HCT116 (cell line): ENCODE data around the gene GALNT6. TPM values are rescaled to one million over a fixed set of nuclear protein-coding genes. Genes with fewer than 3 reads are reported as not detected.

Experiments used
- ATAC-seq: fragments of 200-7000 bp; cut with Tn5 transposase; 2 replicates; pipeline ENCODE4 v1.9.1; 2020; ENCODE audit warnings: mild to moderate bottlenecking, moderate library complexity
- BruUV-seq: library from RNA; stranded (reverse); fragments of 400-500 nt; replicated peaks from 2 replicates; lab custom pipeline; 2021; lab: Mats Ljungman, UMichigan
- CTCF ChIA-PET: fragments of 300-600 bp; sonication (Branson Sonifier 250); formaldehyde crosslinking; loops from one replicate; lab custom pipeline; 2021; ENCODE audit warnings: antibody characterized with exemption; lab: Charles Lee
- POLR2A ChIA-PET: fragments of 300-600, 350-600 bp; sonication (Branson Sonifier 250); formaldehyde crosslinking; loops from one replicate; lab custom pipeline; 2021; ENCODE audit warnings: antibody characterized with exemption; lab: Charles Lee
- RAD21 ChIA-PET, 2 experiments: fragments of 300-600 bp; sonication (Branson Sonifier 250); formaldehyde crosslinking; loops; one replicate each; lab custom pipeline; 2023; ENCODE audit warnings: low total read pairs in 2 of 2; ENCODE audit not compliant: uncharacterized antibody in 2 of 2, unreplicated experiment in 2 of 2, low non-redundant PET in 1 of 2; lab: Charles Lee
- DNase-seq: peaks from one replicate; pipeline ENCODE4 v3.0.0-alpha.2; 2010; ENCODE audit warnings: low read depth, low spot score
- H2AFZ ChIP-seq: fragments of 200-600 bp; shearing (Covaris generic), sonication (generic); 2 replicates; pipeline ENCODE4 v1.6.1; 2017; ENCODE audit warnings: low read depth, mixed run types, mixed read lengths, antibody characterized with exemption, low read length; ENCODE audit not compliant: poor library complexity, severe bottlenecking
- H3K27ac ChIP-seq: 2 replicates; pipeline ENCODE4 v1.5.1; 2012; ENCODE audit warnings: low read depth, low read length
- H3K27me3 ChIP-seq: fragments of 200-600 bp; sonication (generic); 2 replicates; pipeline ENCODE4 v1.6.1; 2016; ENCODE audit warnings: mixed run types, low read length, mixed read lengths; ENCODE audit not compliant: insufficient read depth
- H3K36me3 ChIP-seq, 2 experiments: fragments of 200-500 bp in 1 of 2; fragments of 200-600 bp in 1 of 2; sonication (Bioruptor generic) in 1 of 2; sonication (generic) in 1 of 2; 2 replicates each; pipeline versions ENCODE4 v1.5.1 to v1.6.1; 2014 to 2016; ENCODE audit warnings: low read length in 2 of 2, inconsistent platforms in 1 of 2, mixed read lengths in 1 of 2, mixed run types in 1 of 2; ENCODE audit not compliant: insufficient read depth in 2 of 2, control insufficient read depth in 1 of 2
- H3K4me1 ChIP-seq, 2 experiments: fragments of 200-600 bp in 1 of 2; sonication (generic) in 1 of 2; 2 replicates each; pipeline versions ENCODE4 v1.5.1 to v1.6.1; 2012 to 2017; ENCODE audit warnings: low read length in 2 of 2, inconsistent platforms in 1 of 2, mild to moderate bottlenecking in 1 of 2, mixed read lengths in 1 of 2, mixed run types in 1 of 2, moderate library complexity in 1 of 2; ENCODE audit not compliant: insufficient read depth in 2 of 2, control insufficient read depth in 1 of 2
- H3K4me2 ChIP-seq: fragments of 200-600 bp; sonication (generic); 2 replicates; pipeline ENCODE4 v1.6.1; 2017; ENCODE audit warnings: mixed run types, low read length, mixed read lengths
- H3K4me3 ChIP-seq, 2 experiments: fragments of 200-600 bp in 1 of 2; sonication (generic) in 1 of 2; replicated peaks in 1 of 2; 2 replicates each; pipeline ENCODE4 v1.5.1; 2011 to 2016; ENCODE audit warnings: low read length in 2 of 2, control low read depth in 1 of 2, low read depth in 1 of 2, mild to moderate bottlenecking in 1 of 2, mixed read lengths in 1 of 2, mixed run types in 1 of 2
- H3K79me2 ChIP-seq: fragments of 200-600 bp; sonication (generic); 2 replicates; pipeline ENCODE4 v1.6.1; 2017; ENCODE audit warnings: mild to moderate bottlenecking, mixed run types, low read length, moderate library complexity, mixed read lengths; ENCODE audit not compliant: insufficient read depth
- H3K9ac ChIP-seq: fragments of 200-600 bp; sonication (generic); 2 replicates; pipeline ENCODE4 v1.6.1; 2016; ENCODE audit warnings: low read length, mixed read lengths
- H3K9me2 ChIP-seq: fragments of 200-600 bp; sonication (generic), shearing (Covaris generic); 2 replicates; pipeline ENCODE4 v1.6.1; 2017; ENCODE audit warnings: mixed run types, mild to moderate bottlenecking, moderate library complexity; ENCODE audit not compliant: insufficient read depth
- H3K9me3 ChIP-seq, 2 experiments: fragments of 200-500 bp in 1 of 2; fragments of 200-600 bp in 1 of 2; sonication (Bioruptor generic) in 1 of 2; sonication (generic) in 1 of 2; 2 replicates each; pipeline ENCODE4 v1.6.1; 2014 to 2017; ENCODE audit warnings: low read length in 2 of 2, mixed read lengths in 2 of 2, inconsistent platforms in 1 of 2, low read depth in 1 of 2, mild to moderate bottlenecking in 1 of 2, mixed run types in 1 of 2, moderate library complexity in 1 of 2; ENCODE audit not compliant: control insufficient read depth in 1 of 2, insufficient read depth in 1 of 2
- H4K20me1 ChIP-seq: fragments of 200-600 bp; sonication (generic), shearing (Covaris generic); 2 replicates; pipeline ENCODE4 v1.6.1; 2017; ENCODE audit warnings: mixed run types, mild to moderate bottlenecking, moderate library complexity; ENCODE audit not compliant: insufficient read depth
- CBX3 ChIP-seq: IDR thresholded peaks from 2 replicates; pipeline ENCODE4 v1.6.1; 2012; ENCODE audit warnings: low read depth
- CTCF ChIP-seq, 3 experiments: fragments of 200-600 bp in 1 of 3; sonication (generic) in 1 of 3; IDR thresholded peaks in 2 of 3; conservative IDR thresholded peaks in 1 of 3; 2 replicates each; pipeline ENCODE4 v1.5.1; 2012 to 2017; ENCODE audit warnings: low read depth in 2 of 3, low read length in 2 of 3, antibody characterized with exemption in 1 of 3, borderline replicate concordance in 1 of 3, control low read depth in 1 of 3, mild to moderate bottlenecking in 1 of 3, mixed read lengths in 1 of 3, mixed run types in 1 of 3, moderate library complexity in 1 of 3; ENCODE audit not compliant: insufficient read depth in 1 of 3
- EGR1 ChIP-seq: IDR thresholded peaks from 2 replicates; pipeline ENCODE4 v1.6.1; 2012; ENCODE audit warnings: low read depth
- ELF1 ChIP-seq: IDR thresholded peaks from 2 replicates; pipeline ENCODE4 v1.6.1; 2012; ENCODE audit warnings: low read depth, borderline replicate concordance
- EZH2 ChIP-seq: fragments of 200-600 bp; sonication (generic); IDR thresholded peaks from 2 replicates; pipeline ENCODE4 v1.6.1; 2017; ENCODE audit warnings: antibody characterized with exemption, mixed run types
- JUND ChIP-seq: IDR thresholded peaks from 2 replicates; pipeline ENCODE4 v1.6.1; 2012
- MAX ChIP-seq: IDR thresholded peaks from 2 replicates; pipeline ENCODE4 v1.6.1; 2012
- RAD21 ChIP-seq: IDR thresholded peaks from 2 replicates; pipeline ENCODE4 v1.6.1; 2012; ENCODE audit warnings: low read depth, mild to moderate bottlenecking
- SIN3A ChIP-seq: IDR thresholded peaks from 2 replicates; pipeline ENCODE4 v1.6.1; 2012; ENCODE audit warnings: low read depth
- YY1 ChIP-seq: IDR thresholded peaks from 2 replicates; pipeline ENCODE4 v1.6.1; 2011; ENCODE audit warnings: low read length, low read depth, moderate library complexity, mild to moderate bottlenecking; ENCODE audit not compliant: insufficient replicate concordance; ENCODE audit errors: extremely low read depth
- ZFX ChIP-seq: fragments of 450-650 bp; IDR thresholded peaks from 2 replicates; pipeline ENCODE4 v1.6.1; 2017
- intact Hi-C: fragments of 100-400 bp; cut with micrococcal nuclease; formaldehyde crosslinking; loops from 2 replicates; pipeline ENCODE4 v1.10.0; 2022
- total RNA-seq: library from RNA; stranded (reverse); gene quantifications from one replicate; pipeline ENCODE4 v1.2.1, GENCODE V29; 2021; ENCODE audit not compliant: unreplicated experiment

The GALNT6 gene
- total RNA-seq, 1 experiment from 2014 or later: 16.4 TPM

GRCh38 chr12:51378749-51379148, 12.5 kb downstream of the GALNT6 start:
- DNase-seq (no peak), ATAC-seq (no peak)
- ChIA-PET CTCF (no interaction called here), RAD21 (no interaction called here), POLR2A (no interaction called here)
- H3K4me2 ChIP-seq: no peak overlapping the region
- H3K4me1 ChIP-seq: no peaks in the 10 kb centered on the region
- H3K27me3 ChIP-seq: no peaks in the 10 kb centered on the region
- TF ChIP-seq EGR1 (no peak), RAD21 (no peak), CTCF (IDR thresholded peaks at IDR 0.05 in 2 of 3, conservative IDR thresholded peaks at IDR 0.05 in 1 of 3; ENCODE audit: borderline replicate concordance in 1 of 3, insufficient read depth in 1 of 3, low read depth in 2 of 3, low read length in 2 of 3) (no peak), SIN3A (no peak), CBX3 (no peak), YY1 (no peak), ELF1 (no peak), EZH2 (no peak), JUND (no peak), ZFX (no peak), MAX (no peak)
- no peak overlapping the region for H3K4me3 ChIP-seq
- no peaks in the 10 kb centered on the region for H3K79me2 ChIP-seq
- H4K20me1 ChIP-seq: no peaks in the 10 kb centered on the region
- no peak overlapping the region for H3K9ac ChIP-seq
- H3K36me3 ChIP-seq: peaks cover 2 to 7% of the 10 kb centered on the region in 2 experiments; a peak in 2 of 4 replicates
- no peak overlapping the region for H2AFZ ChIP-seq
- no peak overlapping the region for H3K27ac ChIP-seq
- no TSS peak for BruUV-seq
- H3K9me3 ChIP-seq: no peaks in the 10 kb centered on the region
- no peaks in the 10 kb centered on the region for H3K9me2 ChIP-seq
- intact Hi-C loops: no loop called here
